ENCODE measurements around the gene TMED9. TPM values are rescaled to one million over a fixed set of nuclear protein-coding genes. Genes with fewer than 3 reads are reported as not detected.

TMED9 gene
- polyA plus RNA-seq, 1 donor (not counting 4 experiments of a cell fraction or from before 2014, with no cell fraction given) = 247 TPM

GRCh38 chr5:177565046-177565445 is 27.0 kb upstream of the TMED9 start:
- H3K27ac ChIP-seq (ENCODE audit: control insufficient read depth, insufficient read depth, low read length) = no peak overlapping the region
- H3K4me3 ChIP-seq (ENCODE audit: control insufficient read depth in 2 of 3, extremely low read depth in 1 of 3, insufficient read depth in 2 of 3, low read depth in 1 of 3, low read length in 3 of 3) = no peak overlapping the region
- no peaks in the 10 kb centered on the region for H4K20me1 ChIP-seq (ENCODE audit: control insufficient read depth, extremely low read depth, insufficient read depth, low read length)
- H3K9me3 ChIP-seq (ENCODE audit: control insufficient read depth, low read depth, low read length) = no peaks in the 10 kb centered on the region
- no peaks in the 10 kb centered on the region for H3K36me3 ChIP-seq (ENCODE audit: control insufficient read depth in 2 of 2, extremely low read depth in 1 of 2, insufficient read depth in 2 of 2, low read length in 2 of 2)
- no peaks in the 10 kb centered on the region for H3K79me2 ChIP-seq (ENCODE audit: control insufficient read depth, insufficient read depth, low read length)
- dilution Hi-C loops (cut with MboI; ENCODE audit: extremely low pct_ligation_motif_present, low sequenced_read_pairs) = no loop called here
- no peak overlapping the region for H3K9ac ChIP-seq (ENCODE audit: control insufficient read depth, extremely low read depth, insufficient read depth, low read length)
- TF ChIP-seq, protein P1, sequence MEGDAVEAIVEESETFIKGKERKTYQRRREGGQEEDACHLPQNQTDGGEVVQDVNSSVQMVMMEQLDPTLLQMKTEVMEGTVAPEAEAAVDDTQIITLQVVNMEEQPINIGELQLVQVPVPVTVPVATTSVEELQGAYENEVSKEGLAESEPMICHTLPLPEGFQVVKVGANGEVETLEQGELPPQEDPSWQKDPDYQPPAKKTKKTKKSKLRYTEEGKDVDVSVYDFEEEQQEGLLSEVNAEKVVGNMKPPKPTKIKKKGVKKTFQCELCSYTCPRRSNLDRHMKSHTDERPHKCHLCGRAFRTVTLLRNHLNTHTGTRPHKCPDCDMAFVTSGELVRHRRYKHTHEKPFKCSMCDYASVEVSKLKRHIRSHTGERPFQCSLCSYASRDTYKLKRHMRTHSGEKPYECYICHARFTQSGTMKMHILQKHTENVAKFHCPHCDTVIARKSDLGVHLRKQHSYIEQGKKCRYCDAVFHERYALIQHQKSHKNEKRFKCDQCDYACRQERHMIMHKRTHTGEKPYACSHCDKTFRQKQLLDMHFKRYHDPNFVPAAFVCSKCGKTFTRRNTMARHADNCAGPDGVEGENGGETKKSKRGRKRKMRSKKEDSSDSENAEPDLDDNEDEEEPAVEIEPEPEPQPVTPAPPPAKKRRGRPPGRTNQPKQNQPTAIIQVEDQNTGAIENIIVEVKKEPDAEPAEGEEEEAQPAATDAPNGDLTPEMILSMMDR (optimal IDR thresholded peaks at IDR 0.05 in 1 of 3, IDR thresholded peaks at IDR 0.05 in 1 of 3, conservative IDR thresholded peaks at IDR 0.05 in 1 of 3; ENCODE audit: extremely low read depth in 1 of 3, insufficient read depth in 2 of 3, low read length in 3 of 3) = no peak
- TF ChIP-seq EZH2 (IDR thresholded peaks at IDR 0.05; ENCODE audit: low read length) = no peak
- DNase-seq (ENCODE audit: low read depth, low spot score) (no peak), FAIRE-seq (no peak)
- no peak overlapping the region for H3K4me2 ChIP-seq (ENCODE audit: control insufficient read depth, extremely low read depth, insufficient read depth, low read depth, low read length)
- H3K27me3 ChIP-seq (ENCODE audit: control insufficient read depth, extremely low read depth, insufficient read depth, low read length) = no peaks in the 10 kb centered on the region
- H3K9me1 ChIP-seq (ENCODE audit: control insufficient read depth, extremely low read depth, insufficient read depth, low read length) = no peaks in the 10 kb centered on the region
- peaks cover 7% of the 10 kb centered on the region for H3K4me1 ChIP-seq (ENCODE audit: control insufficient read depth, extremely low read depth, insufficient read depth, low read length)
- no peak overlapping the region for H2AFZ ChIP-seq (ENCODE audit: control insufficient read depth, low read length)

DNA sequence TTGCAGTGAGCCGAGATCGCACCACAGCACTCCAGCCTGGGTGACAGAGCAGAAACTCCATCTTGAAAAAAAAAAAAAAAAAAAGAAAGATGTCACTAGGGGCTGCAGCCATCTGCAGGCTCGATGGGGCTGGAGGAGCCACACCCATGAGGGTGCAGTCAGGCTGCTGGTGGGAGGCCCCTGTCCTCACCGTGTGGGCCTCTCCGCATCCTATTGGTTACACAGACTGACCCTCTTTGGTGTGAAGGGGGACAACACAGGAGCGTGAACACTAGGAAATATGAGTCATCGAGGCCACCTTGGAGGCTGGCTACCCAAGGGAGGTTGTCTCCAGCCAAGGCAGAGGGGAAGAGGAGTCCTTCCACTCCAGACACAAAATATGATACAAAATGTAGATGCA is 23.7 kb upstream of the TMED9 start:
- TF ChIP-seq EZH2 (IDR thresholded peaks at IDR 0.05; ENCODE audit: low read length) = no peak
- TF ChIP-seq, protein P1 (optimal IDR thresholded peaks at IDR 0.05 in 1 of 3, IDR thresholded peaks at IDR 0.05 in 1 of 3, conservative IDR thresholded peaks at IDR 0.05 in 1 of 3; ENCODE audit: extremely low read depth in 1 of 3, insufficient read depth in 2 of 3, low read length in 3 of 3) = no peak
- DNase-seq (ENCODE audit: low read depth, low spot score) = no peak
- no peak for FAIRE-seq

More for the DNA sequence above, 23.7 kb upstream of the TMED9 start:
- H3K79me2 ChIP-seq (ENCODE audit: control insufficient read depth, insufficient read depth, low read length) = no peaks in the 10 kb centered on the region
- no peak overlapping the region for H3K27ac ChIP-seq (ENCODE audit: control insufficient read depth, insufficient read depth, low read length)
- dilution Hi-C loops (cut with MboI; ENCODE audit: extremely low pct_ligation_motif_present, low sequenced_read_pairs) = no loop called here
- no peaks in the 10 kb centered on the region for H4K20me1 ChIP-seq (ENCODE audit: control insufficient read depth, extremely low read depth, insufficient read depth, low read length)
- H3K4me2 ChIP-seq (ENCODE audit: control insufficient read depth, extremely low read depth, insufficient read depth, low read depth, low read length) = no peak overlapping the region
- H3K4me3 ChIP-seq (ENCODE audit: control insufficient read depth in 2 of 3, extremely low read depth in 1 of 3, insufficient read depth in 2 of 3, low read depth in 1 of 3, low read length in 3 of 3) = no peak overlapping the region
- no peaks in the 10 kb centered on the region for H3K9me1 ChIP-seq (ENCODE audit: control insufficient read depth, extremely low read depth, insufficient read depth, low read length)
- H3K9me3 ChIP-seq (ENCODE audit: control insufficient read depth, low read depth, low read length) = no peaks in the 10 kb centered on the region
- no peak overlapping the region for H2AFZ ChIP-seq (ENCODE audit: control insufficient read depth, low read length)
- H3K27me3 ChIP-seq (ENCODE audit: control insufficient read depth, extremely low read depth, insufficient read depth, low read length) = no peaks in the 10 kb centered on the region
- no peak overlapping the region for H3K9ac ChIP-seq (ENCODE audit: control insufficient read depth, extremely low read depth, insufficient read depth, low read length)
- H3K36me3 ChIP-seq (ENCODE audit: control insufficient read depth in 2 of 2, extremely low read depth in 1 of 2, insufficient read depth in 2 of 2, low read length in 2 of 2) = no peaks in the 10 kb centered on the region
- H3K4me1 ChIP-seq (ENCODE audit: control insufficient read depth, extremely low read depth, insufficient read depth, low read length) = peaks cover 7% of the 10 kb centered on the region
